ENCODE measurements around the gene PRDX1. TPM values are rescaled to one million over a fixed set of nuclear protein-coding genes. Genes with fewer than 3 reads are reported as not detected.

PRDX1 gene
- polyA plus RNA-seq (ENCODE audit: low read depth in 6 of 6) = 100 to 1,000 TPM; 171 to 239 (median 203) TPM

- Mint-ChIP-seq H3K27me3 (no peaks in the 10 kb centered on the region), H3K9me3 (no peaks in the 10 kb centered on the region), H3K36me3 (no peaks in the 10 kb centered on the region), H3K4me1 (peaks cover 32 to 44% (median 40%) of the 10 kb centered on the region in 3 donors), H3K27ac (peak within 1 kb of the TSS; percentile 93 to 98 (median 96)), H3K4me3 (peak within 1 kb of the TSS; percentile 83 to 99 (median 96))
- ATAC-seq (ENCODE audit: low read depth in 2 of 2) (peak; percentile 85 to 88), DNase-seq (peak; percentile 95)
These were observed at the start of gene PRDX1 for GRCh38 chr1:45521413-45522323. TSS of gene PRDX1 (minus strand) at chr1:45521884. CDS start at chr1:45519043, 2,841 bp downstream.

GRCh38 chr1:45570631-45571030 lies 48.9 kb upstream of the PRDX1 start:
- H3K4me1 Mint-ChIP-seq = peaks cover 3 to 8% (median 5%) of the 10 kb centered on the region in 3 donors
- H3K36me3 Mint-ChIP-seq = peaks cover 4 to 20% of the 10 kb centered on the region in 2 donors
- H3K9me3 Mint-ChIP-seq = no peaks in the 10 kb centered on the region
- peak overlapping the region in 4 of 6 donors; percentile 57 to 93 (median 76) for H3K27ac Mint-ChIP-seq
- DNase-seq = no peak
- no peak for ATAC-seq (ENCODE audit: low read depth in 2 of 2)
- H3K27me3 Mint-ChIP-seq = no peaks in the 10 kb centered on the region
- H3K4me3 Mint-ChIP-seq = no peak overlapping the region

DNA sequence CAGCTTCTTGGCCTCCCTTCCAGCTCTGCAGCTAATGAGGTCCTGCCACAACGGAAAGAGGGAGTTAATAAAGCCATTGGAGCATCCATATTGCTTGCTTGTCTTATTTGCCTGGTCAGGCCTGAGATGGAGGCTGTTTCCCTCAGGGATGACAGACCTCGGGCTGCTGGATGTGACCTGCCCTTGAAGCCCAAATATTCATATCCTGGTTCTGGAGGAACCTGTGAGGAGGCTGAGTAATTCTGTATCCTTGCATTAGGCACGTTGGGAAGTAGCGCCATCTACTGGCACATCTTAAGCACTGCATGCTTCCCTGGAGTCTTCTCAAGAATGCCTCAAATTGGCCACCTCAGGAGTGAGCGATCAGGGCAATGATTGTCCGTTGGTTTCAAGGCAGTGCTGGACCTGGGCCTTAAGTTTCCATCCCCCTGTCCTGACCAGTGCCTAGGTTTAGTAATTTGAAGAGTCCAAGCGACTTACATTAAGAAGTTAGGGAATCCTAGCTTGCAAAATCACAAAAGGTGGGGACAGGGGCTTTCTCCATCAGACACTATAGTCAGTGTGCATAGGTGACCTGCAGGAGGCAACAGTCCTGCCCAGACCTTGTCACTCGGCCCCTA lies 48.4 kb upstream of the PRDX1 start:
- DNase-seq (peak; percentile 65), ATAC-seq (ENCODE audit: low read depth in 2 of 2) (peak; percentile 77 to 98)
- Mint-ChIP-seq H3K27ac (peak overlapping the region in 5 of 6 donors; percentile 34 to 93 (median 57)), H3K9me3 (no peaks in the 10 kb centered on the region), H3K4me1 (peaks cover 3 to 8% (median 5%) of the 10 kb centered on the region in 3 donors), H3K27me3 (no peaks in the 10 kb centered on the region), H3K4me3 (no peak overlapping the region), H3K36me3 (peaks cover 4 to 20% of the 10 kb centered on the region in 2 donors)

GRCh38 chr1:45569571-45569961 lies 47.9 kb upstream of the PRDX1 start:
- ATAC-seq (ENCODE audit: low read depth in 2 of 2) (no peak), DNase-seq (no peak)
- peaks cover 3 to 8% (median 5%) of the 10 kb centered on the region in 3 donors for H3K4me1 Mint-ChIP-seq
- peak overlapping the region in 4 of 6 donors; percentile 45 to 93 (median 71) for H3K27ac Mint-ChIP-seq
- no peaks in the 10 kb centered on the region for H3K27me3 Mint-ChIP-seq
- no peak overlapping the region for H3K4me3 Mint-ChIP-seq
- peaks cover 4 to 23% of the 10 kb centered on the region in 2 donors for H3K36me3 Mint-ChIP-seq
- H3K9me3 Mint-ChIP-seq = no peaks in the 10 kb centered on the region

DNA sequence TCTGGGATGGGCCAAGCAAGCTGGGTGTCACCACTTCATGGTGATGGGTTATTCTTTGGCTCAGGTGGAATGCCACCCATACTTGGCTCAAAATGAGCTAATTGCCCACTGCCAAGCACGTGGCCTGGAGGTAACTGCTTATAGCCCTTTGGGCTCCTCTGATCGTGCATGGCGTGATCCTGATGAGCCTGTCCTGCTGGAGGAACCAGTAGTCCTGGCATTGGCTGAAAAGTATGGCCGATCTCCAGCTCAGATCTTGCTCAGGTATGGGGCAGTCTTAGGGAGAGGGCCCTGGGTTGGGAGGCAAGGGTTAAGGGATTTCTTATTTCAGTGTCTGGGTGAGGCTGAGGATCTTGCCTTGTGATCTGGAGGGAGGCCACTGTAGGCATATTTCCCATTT lies 46.7 kb upstream of the PRDX1 start:
- ATAC-seq (ENCODE audit: low read depth in 2 of 2) (no peak), DNase-seq (no peak)
- Mint-ChIP-seq H3K36me3 (peaks cover 4 to 28% of the 10 kb centered on the region in 2 donors), H3K4me1 (peaks cover 3 to 8% (median 5%) of the 10 kb centered on the region in 3 donors), H3K4me3 (no peak overlapping the region), H3K27me3 (no peaks in the 10 kb centered on the region), H3K27ac (peak overlapping the region in 2 of 6 donors; percentile 50 to 57), H3K9me3 (no peaks in the 10 kb centered on the region)

DNA sequence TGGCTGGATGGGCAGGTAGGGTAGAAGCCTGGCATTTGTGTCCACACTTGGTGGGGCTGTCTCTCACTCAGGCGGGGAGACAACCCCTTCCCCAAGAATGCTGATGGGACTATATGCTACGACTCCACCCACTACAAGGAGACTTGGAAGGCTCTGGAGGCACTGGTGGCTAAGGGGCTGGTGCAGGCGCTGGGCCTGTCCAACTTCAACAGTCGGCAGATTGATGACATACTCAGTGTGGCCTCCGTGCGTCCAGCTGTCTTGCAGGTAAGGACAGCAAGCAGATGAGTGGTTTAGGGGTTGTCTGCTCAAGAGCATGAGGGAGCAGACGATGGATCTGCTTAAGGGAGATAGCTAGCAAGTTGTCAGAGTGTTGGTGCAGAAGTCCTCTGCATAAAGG lies 46.2 kb upstream of the PRDX1 start:
- Mint-ChIP-seq H3K27me3 (no peaks in the 10 kb centered on the region), H3K4me3 (no peak overlapping the region), H3K27ac (peak overlapping the region in 3 of 6 donors; percentile 39 to 94 (median 61)), H3K36me3 (peaks cover 4 to 28% of the 10 kb centered on the region in 2 donors), H3K4me1 (peaks cover 3 to 8% (median 5%) of the 10 kb centered on the region in 3 donors), H3K9me3 (no peaks in the 10 kb centered on the region)
- DNase-seq (no peak), ATAC-seq (ENCODE audit: low read depth in 2 of 2) (no peak)

DNA sequence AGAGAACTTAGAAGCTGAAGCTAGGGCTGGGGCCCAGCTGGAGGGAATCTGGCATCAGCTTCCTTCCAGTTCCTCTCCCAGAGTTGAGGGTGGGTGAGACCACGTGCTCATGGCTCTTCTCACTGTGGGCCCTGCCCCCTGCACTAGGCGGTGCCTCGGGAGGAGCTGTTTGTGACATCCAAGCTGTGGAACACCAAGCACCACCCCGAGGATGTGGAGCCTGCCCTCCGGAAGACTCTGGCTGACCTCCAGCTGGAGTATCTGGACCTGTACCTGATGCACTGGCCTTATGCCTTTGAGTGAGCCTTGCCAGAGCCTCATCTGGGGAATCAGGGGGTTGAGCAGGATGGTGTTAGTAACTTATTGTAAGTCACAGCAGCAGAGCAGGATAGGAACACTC lies 45.0 kb upstream of the PRDX1 start:
- Mint-ChIP-seq H3K27me3 (no peaks in the 10 kb centered on the region), H3K4me1 (peaks cover 4 to 11% (median 8%) of the 10 kb centered on the region in 3 donors), H3K27ac (peak overlapping the region in 3 of 6 donors; percentile 39 to 47 (median 39)), H3K9me3 (no peaks in the 10 kb centered on the region), H3K4me3 (no peak overlapping the region), H3K36me3 (peaks cover 4 to 28% of the 10 kb centered on the region in 2 donors)
- DNase-seq (no peak), ATAC-seq (ENCODE audit: low read depth in 2 of 2) (no peak)

DNA sequence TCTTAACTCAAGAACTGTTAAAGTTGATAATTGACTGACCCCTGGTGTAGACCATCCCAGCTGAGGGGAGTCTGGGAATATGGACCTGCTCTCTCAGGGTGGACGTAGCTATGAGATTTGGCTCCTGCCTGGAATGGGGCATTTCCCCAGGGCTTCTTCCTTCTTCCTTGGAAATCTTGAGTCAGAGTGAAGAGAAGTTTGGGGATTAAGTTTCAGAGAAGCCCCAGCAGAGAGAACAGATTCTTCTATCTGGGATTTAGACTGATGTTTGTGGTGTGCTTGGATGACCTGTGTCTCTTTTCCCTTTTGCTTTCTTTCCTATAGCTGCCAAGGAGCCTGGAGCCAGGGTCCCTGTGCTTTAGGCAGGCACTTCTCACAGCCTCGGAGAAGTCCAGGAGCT lies 42.2 kb upstream of the PRDX1 start:
- Mint-ChIP-seq H3K36me3 (peaks cover 4 to 28% of the 10 kb centered on the region in 2 donors), H3K27ac (peak overlapping the region in 4 of 6 donors; percentile 33 to 82 (median 42)), H3K4me3 (no peak overlapping the region), H3K9me3 (no peaks in the 10 kb centered on the region), H3K4me1 (peaks cover 6 to 18% (median 6%) of the 10 kb centered on the region in 3 donors), H3K27me3 (no peaks in the 10 kb centered on the region)
- DNase-seq (no peak), ATAC-seq (ENCODE audit: low read depth in 2 of 2) (no peak)

DNA sequence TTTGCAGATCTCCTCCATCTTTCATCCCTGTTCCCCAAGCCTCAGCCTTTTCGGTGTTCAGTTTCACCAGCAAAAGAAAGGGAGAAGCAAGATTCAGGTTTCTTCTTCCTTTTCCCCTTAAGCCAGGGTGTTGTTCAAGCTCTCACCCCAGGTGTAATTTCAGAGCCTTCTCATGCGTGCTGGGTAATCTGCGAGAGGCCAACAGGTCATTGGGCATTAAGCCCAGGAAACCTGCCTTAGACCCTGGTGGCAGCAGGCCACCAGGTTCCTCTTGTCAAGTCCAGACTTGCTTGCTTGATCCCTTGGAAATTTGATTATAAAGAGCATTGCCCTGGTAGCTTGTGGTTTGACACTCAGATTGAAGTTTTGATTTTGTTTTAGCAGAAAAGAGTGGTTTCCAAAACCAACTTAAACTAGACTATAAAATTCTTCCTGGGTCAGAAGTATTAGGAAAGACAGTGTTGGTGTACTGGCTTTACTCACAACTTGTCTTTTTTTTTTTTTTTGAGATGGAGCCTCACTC lies 35.8 kb upstream of the PRDX1 start:
- no peak for ATAC-seq (ENCODE audit: low read depth in 2 of 2)
- Mint-ChIP-seq H3K27ac (peak overlapping the region in 4 of 6 donors; percentile 49 to 84 (median 67)), H3K36me3 (peaks cover 0 to 4% of the 10 kb centered on the region in 2 donors)

DNA sequence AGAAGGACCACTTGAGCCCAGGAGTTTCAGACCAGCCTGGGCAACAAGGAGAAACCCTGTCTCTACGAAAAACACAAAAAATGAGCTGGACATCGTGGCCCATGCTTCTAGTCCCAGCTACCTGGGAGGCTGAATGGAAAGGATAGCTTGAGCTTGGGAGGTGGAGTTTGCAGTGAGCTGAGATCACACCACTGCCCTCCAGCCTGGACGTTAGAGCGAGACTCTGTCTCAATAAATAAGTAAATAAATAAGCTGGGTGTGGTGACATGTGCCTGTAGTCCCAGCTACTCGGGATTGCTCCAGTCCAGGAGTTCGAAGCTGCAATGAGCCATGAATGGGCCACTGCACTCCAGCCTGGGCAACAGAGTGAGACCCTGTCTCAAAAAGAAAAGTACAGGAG lies 32.5 kb upstream of the PRDX1 start:
- ATAC-seq (ENCODE audit: low read depth in 2 of 2) (no peak), DNase-seq (no peak)
- Mint-ChIP-seq H3K4me1 (peaks cover 20 to 45% (median 34%) of the 10 kb centered on the region in 3 donors), H3K27ac (peak overlapping the region in 1 of 6 donors; percentile 22), H3K9me3 (no peaks in the 10 kb centered on the region), H3K4me3 (no peak overlapping the region), H3K27me3 (no peaks in the 10 kb centered on the region), H3K36me3 (peaks cover 0 to 8% of the 10 kb centered on the region in 2 donors)

More for the DNA sequence above, 35.8 kb upstream of the PRDX1 start:
- no peak for DNase-seq
- Mint-ChIP-seq H3K9me3 (no peaks in the 10 kb centered on the region), H3K27me3 (no peaks in the 10 kb centered on the region), H3K4me3 (no peak overlapping the region), H3K4me1 (peaks cover 10 to 38% (median 20%) of the 10 kb centered on the region in 3 donors)

DNA sequence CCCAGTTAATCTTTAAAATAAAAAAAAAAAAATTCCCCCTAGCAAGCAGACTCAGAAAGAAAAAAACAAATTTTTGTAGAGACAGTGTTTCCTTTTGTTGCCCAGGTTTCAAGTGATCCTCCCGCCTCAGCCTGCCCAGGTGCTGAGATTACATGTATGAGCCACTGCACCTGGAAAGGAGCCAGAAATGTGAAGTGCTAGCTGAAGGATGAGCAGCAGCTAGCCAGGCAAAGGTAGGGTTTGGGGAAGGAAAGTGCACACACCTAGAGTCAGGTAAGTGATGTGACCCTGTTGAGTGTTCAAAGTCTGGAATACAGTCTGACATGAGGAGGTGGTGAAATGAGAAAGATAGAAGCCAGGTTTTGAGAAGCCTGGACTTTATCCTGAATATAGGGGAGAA lies 30.6 kb upstream of the PRDX1 start:
- peaks cover 17 to 40% (median 30%) of the 10 kb centered on the region in 3 donors for H3K4me1 Mint-ChIP-seq
- peaks cover 0 to 8% of the 10 kb centered on the region in 2 donors for H3K36me3 Mint-ChIP-seq
- H3K27ac Mint-ChIP-seq = peak overlapping the region; percentile 1 to 98 (median 80)
- H3K9me3 Mint-ChIP-seq = no peaks in the 10 kb centered on the region
- no peak for DNase-seq
- H3K4me3 Mint-ChIP-seq = peak overlapping the region in 7 of 8 donors; percentile 37 to 98 (median 71)
- H3K27me3 Mint-ChIP-seq = no peaks in the 10 kb centered on the region
- no peak for ATAC-seq (ENCODE audit: low read depth in 2 of 2)

DNA sequence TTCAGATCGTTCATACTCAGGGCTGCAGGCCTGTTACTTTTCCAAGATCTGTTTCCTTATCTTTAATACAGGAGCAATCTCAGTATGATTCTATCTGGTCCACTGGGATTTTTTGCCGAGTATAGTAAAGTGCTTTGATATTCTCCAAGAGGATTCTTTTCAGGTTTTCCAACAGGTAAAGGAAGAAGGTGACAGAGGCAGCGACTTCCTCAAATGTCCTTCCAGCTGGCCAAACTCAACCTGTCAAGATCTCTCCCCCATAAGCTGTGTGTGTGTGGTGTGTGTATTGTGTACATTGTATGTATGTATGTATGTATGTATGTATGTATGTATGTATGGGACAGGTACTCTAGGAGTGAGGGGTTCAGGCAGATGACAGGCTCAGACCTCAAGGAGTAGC lies 30.0 kb upstream of the PRDX1 start:
- Mint-ChIP-seq H3K27me3 (no peaks in the 10 kb centered on the region), H3K4me3 (peak overlapping the region; percentile 93 to 99 (median 98)), H3K36me3 (peaks cover 0 to 8% of the 10 kb centered on the region in 2 donors), H3K4me1 (peaks cover 19 to 41% (median 33%) of the 10 kb centered on the region in 3 donors), H3K27ac (peak overlapping the region; percentile 98 to 99 (median 98)), H3K9me3 (no peaks in the 10 kb centered on the region)
- DNase-seq (no peak), ATAC-seq (ENCODE audit: low read depth in 2 of 2) (no peak)
